ENCODE data around the gene SERINC2. TPM values are rescaled to one million over a fixed set of nuclear protein-coding genes. Genes with fewer than 3 reads are reported as not detected.
A peak's percentile ranks its signal among the peaks of the same experiment; 100 is the strongest.

The SERINC2 gene
- polyA plus RNA-seq, 2 of the 4 experiments (the other 2 are of a cell fraction): 6.0 to 16.3 TPM

DNA sequence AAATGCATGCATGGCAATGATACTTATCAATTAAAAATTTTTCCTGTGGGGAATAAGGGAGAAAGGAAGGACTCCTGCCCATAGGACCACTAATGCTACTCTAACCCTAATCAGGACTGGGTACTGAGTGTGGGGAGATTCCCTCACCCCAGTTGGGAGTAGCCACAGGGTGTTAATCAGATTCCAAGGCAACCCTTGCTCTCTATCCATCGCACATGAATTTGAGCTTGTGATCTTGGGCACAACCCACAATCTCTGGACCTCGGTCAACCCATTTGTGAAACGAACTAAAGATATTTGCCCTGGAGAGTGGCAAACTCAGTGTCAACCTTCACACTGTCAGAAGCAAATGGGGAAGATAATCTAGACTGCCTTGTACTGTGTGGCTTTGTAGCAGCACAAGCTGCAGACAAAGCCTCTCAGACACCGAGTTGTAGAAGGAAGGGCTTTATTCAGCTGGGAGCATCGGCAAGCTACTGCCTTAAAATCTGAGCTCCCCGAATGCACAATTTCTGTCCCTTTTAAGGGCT, 69.5 kb downstream of the SERINC2 start:
- H3K4me2 ChIP-seq: peak overlapping the region; percentile 52; the same call in 1 of the 3 replicates
- POLR2A ChIA-PET: no interaction called here

DNA sequence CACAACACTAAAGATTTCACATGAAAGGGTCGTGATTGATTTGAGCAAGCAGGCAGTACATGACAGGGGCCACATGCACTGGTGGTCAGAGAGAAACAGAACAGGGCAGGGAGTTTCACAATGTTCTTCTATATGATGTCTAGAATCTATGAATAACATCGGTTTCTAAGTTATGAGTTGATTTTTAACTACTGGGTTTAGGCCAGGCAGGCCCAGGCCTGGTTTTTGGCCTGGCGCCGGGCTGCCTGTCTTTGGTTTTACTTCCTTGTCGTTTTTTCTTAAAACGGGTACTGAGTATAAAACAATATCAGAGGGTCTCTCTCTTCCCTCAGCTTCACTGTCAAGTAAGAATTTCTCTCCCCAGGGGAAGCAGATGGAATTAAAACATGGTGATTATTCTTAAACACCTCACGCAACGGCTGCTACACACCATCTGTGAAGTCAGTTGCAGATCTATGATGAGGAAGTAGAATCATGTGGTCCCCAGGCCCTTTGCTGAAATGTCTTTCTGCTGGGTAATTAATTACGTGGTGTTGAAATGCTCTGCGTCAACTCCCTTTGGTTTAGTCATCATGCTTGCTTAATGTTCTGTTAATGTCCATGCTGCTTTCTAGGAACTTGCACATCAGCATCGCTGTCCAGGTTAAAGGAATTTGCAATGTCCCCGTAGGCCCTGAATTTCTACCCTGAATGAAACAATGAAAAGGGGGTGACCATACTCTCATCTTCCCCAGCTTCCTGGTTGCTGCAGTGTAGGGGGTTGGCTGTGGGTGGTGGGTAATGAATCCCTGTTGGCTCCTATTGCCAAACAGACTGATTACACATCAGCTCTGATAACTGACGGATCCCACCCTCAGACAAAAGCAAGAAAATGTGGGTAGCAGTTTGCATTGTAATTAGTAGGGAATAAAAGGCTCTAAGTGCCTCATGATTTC, 70.3 kb downstream of the SERINC2 start:
- H3K4me1 ChIP-seq: peaks cover 10% of the 10 kb centered on the region; the same call in 2 of the 3 replicates
- peak overlapping the region; percentile 64 to 74; a peak in 5 of 6 replicates for H3K27ac ChIP-seq
- peak; percentile 24 to 78; a peak in 3 of 6 replicates for ATAC-seq
- H3K4me2 ChIP-seq: peak overlapping the region; percentile 52
- POLR2A ChIA-PET: no interaction called here
- H3K4me3 ChIP-seq: no peak overlapping the region
- CTCF ChIA-PET: interaction anchor here (0.7 to 1.4 kb wide), 2 partner anchors 30 to 57 kb away, joined by 3 read pairs; no protein-coding TSS in a partner anchor
- peaks cover 4% of the 10 kb centered on the region; the same call in 1 of the 3 replicates for H3K9me3 ChIP-seq
- no peak for FAIRE-seq
- peak in 1 of 2 experiments; percentile 43 for DNase-seq (ENCODE audit: low read depth in 1 of 2, low spot score in 1 of 2)
- WGBS (ENCODE audit: missing lambda C conversion rate): 59% methylated on average over 13 of the region's 13 CpGs
- TF ChIP-seq CHD4 (IDR thresholded peaks at IDR 0.05; ENCODE audit: borderline replicate concordance) (no peak), SREBF2 (IDR thresholded peaks at IDR 0.05) (no peak), HOXB5 (CRISPR knock-in tag; IDR thresholded peaks at IDR 0.05) (peak; percentile 58; the same call in 1 of the 2 replicates), TP53 (CRISPR knock-in tag; IDR thresholded peaks at IDR 0.05) (no peak), HEYL (CRISPR knock-in tag; IDR thresholded peaks at IDR 0.05) (no peak), PHF8 (IDR thresholded peaks at IDR 0.05; ENCODE audit: borderline replicate concordance, low read depth) (no peak), KDM1A (IDR thresholded peaks at IDR 0.05; ENCODE audit: low read depth) (no peak), ZNF302 (CRISPR knock-in tag; IDR thresholded peaks at IDR 0.05) (no peak), GATA3 (IDR thresholded peaks at IDR 0.05; ENCODE audit: borderline replicate concordance) (no peak), NR3C1 (IDR thresholded peaks at IDR 0.05) (no peak), FOSL2 (IDR thresholded peaks at IDR 0.05) (0 out of 2 replicates have a peak, but pooled peaks have one; percentile 39), FOSL2 (CRISPR knock-in tag; IDR thresholded peaks at IDR 0.05) (peak; percentile 53)
- TF ChIP-seq, protein P1, sequence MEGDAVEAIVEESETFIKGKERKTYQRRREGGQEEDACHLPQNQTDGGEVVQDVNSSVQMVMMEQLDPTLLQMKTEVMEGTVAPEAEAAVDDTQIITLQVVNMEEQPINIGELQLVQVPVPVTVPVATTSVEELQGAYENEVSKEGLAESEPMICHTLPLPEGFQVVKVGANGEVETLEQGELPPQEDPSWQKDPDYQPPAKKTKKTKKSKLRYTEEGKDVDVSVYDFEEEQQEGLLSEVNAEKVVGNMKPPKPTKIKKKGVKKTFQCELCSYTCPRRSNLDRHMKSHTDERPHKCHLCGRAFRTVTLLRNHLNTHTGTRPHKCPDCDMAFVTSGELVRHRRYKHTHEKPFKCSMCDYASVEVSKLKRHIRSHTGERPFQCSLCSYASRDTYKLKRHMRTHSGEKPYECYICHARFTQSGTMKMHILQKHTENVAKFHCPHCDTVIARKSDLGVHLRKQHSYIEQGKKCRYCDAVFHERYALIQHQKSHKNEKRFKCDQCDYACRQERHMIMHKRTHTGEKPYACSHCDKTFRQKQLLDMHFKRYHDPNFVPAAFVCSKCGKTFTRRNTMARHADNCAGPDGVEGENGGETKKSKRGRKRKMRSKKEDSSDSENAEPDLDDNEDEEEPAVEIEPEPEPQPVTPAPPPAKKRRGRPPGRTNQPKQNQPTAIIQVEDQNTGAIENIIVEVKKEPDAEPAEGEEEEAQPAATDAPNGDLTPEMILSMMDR (IDR thresholded peaks at IDR 0.05): no peak
- TF ChIP-seq, protein P2, sequence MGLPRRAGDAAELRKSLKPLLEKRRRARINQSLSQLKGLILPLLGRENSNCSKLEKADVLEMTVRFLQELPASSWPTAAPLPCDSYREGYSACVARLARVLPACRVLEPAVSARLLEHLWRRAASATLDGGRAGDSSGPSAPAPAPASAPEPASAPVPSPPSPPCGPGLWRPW (IDR thresholded peaks at IDR 0.05): 0 out of 2 replicates have a peak, but pooled peaks have one; percentile 11

More for the DNA sequence above, 69.5 kb downstream of the SERINC2 start:
- CTCF ChIA-PET: interaction anchor here (1.4 kb wide), 1 partner anchor 30 kb away, joined by 3 read pairs; no protein-coding TSS in a partner anchor
- H3K9me3 ChIP-seq: peaks cover 4% of the 10 kb centered on the region; the same call in 1 of the 3 replicates
- FAIRE-seq (no peak), ATAC-seq (no peak), DNase-seq (ENCODE audit: low read depth in 1 of 2, low spot score in 1 of 2) (no peak)
- peak overlapping the region; percentile 55 to 66; a peak in 5 of 6 replicates for H3K27ac ChIP-seq
- H3K4me1 ChIP-seq: peaks cover 10% of the 10 kb centered on the region; the same call in 2 of the 3 replicates
- TF ChIP-seq RNF2 (IDR thresholded peaks at IDR 0.05; ENCODE audit: borderline replicate concordance, low read depth): no peak
- TF ChIP-seq KDM5A (IDR thresholded peaks at IDR 0.05): no peak
- no peak for TF ChIP-seq ZFP36 (IDR thresholded peaks at IDR 0.05; ENCODE audit: borderline replicate concordance, partially characterized antibody)
- TF ChIP-seq CHD2 (IDR thresholded peaks at IDR 0.05; ENCODE audit: low read length, partially characterized antibody): no peak
- TF ChIP-seq, protein P3, sequence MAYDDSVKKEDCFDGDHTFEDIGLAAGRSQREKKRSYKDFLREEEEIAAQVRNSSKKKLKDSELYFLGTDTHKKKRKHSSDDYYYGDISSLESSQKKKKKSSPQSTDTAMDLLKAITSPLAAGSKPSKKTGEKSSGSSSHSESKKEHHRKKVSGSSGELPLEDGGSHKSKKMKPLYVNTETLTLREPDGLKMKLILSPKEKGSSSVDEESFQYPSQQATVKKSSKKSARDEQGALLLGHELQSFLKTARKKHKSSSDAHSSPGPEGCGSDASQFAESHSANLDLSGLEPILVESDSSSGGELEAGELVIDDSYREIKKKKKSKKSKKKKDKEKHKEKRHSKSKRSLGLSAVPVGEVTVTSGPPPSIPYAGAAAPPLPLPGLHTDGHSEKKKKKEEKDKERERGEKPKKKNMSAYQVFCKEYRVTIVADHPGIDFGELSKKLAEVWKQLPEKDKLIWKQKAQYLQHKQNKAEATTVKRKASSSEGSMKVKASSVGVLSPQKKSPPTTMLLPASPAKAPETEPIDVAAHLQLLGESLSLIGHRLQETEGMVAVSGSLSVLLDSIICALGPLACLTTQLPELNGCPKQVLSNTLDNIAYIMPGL (CRISPR knock-in tag; IDR thresholded peaks at IDR 0.05; ENCODE audit: borderline replicate concordance): no peak
- TF ChIP-seq, protein P4, sequence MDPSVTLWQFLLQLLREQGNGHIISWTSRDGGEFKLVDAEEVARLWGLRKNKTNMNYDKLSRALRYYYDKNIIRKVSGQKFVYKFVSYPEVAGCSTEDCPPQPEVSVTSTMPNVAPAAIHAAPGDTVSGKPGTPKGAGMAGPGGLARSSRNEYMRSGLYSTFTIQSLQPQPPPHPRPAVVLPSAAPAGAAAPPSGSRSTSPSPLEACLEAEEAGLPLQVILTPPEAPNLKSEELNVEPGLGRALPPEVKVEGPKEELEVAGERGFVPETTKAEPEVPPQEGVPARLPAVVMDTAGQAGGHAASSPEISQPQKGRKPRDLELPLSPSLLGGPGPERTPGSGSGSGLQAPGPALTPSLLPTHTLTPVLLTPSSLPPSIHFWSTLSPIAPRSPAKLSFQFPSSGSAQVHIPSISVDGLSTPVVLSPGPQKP (IDR thresholded peaks at IDR 0.05; ENCODE audit: low read depth, low read length): no peak
- TF ChIP-seq HOXB13 (CRISPR knock-in tag; IDR thresholded peaks at IDR 0.05; ENCODE audit: low read depth): no peak
- TF ChIP-seq, protein P5, sequence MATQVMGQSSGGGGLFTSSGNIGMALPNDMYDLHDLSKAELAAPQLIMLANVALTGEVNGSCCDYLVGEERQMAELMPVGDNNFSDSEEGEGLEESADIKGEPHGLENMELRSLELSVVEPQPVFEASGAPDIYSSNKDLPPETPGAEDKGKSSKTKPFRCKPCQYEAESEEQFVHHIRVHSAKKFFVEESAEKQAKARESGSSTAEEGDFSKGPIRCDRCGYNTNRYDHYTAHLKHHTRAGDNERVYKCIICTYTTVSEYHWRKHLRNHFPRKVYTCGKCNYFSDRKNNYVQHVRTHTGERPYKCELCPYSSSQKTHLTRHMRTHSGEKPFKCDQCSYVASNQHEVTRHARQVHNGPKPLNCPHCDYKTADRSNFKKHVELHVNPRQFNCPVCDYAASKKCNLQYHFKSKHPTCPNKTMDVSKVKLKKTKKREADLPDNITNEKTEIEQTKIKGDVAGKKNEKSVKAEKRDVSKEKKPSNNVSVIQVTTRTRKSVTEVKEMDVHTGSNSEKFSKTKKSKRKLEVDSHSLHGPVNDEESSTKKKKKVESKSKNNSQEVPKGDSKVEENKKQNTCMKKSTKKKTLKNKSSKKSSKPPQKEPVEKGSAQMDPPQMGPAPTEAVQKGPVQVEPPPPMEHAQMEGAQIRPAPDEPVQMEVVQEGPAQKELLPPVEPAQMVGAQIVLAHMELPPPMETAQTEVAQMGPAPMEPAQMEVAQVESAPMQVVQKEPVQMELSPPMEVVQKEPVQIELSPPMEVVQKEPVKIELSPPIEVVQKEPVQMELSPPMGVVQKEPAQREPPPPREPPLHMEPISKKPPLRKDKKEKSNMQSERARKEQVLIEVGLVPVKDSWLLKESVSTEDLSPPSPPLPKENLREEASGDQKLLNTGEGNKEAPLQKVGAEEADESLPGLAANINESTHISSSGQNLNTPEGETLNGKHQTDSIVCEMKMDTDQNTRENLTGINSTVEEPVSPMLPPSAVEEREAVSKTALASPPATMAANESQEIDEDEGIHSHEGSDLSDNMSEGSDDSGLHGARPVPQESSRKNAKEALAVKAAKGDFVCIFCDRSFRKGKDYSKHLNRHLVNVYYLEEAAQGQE (IDR thresholded peaks at IDR 0.05): no peak
- H3K4me3 ChIP-seq: no peak overlapping the region
- 77% methylated on average over 6 of the region's 6 CpGs for WGBS (ENCODE audit: missing lambda C conversion rate)
